ENCODE results near the gene NPAS2.

NPAS2 gene

DNA sequence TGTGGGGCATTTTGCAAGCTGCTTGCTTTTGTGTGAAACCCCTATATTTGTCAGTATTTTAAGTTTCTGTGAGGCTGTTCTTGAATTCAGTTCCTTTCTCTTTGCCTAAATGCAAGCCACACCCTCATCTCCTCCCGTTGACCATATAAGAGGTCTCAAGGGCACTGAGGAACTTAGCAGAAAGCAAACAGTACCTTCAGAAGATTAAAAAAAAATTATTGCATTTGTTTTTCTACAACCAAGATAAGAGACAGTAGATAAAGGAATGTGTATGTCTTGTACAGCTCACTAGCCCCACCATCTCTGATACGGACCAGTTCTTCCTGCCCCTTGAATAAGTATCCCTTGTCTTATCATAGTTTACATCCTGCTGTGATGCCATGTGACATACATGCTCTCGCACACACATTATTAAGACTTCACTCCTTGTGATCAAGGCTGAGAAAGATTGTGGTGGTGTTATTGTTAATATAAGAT is 64.2 kb downstream of the NPAS2 start:
- no peak for DNase-seq (ENCODE audit: low spot score)
- in situ Hi-C loops (cut with MboI; ENCODE audit: low pct_unique_long_range_greater_than_20kb, low sequenced_read_pairs, unreplicated experiment): no loop called here
- TF ChIP-seq, protein P1, sequence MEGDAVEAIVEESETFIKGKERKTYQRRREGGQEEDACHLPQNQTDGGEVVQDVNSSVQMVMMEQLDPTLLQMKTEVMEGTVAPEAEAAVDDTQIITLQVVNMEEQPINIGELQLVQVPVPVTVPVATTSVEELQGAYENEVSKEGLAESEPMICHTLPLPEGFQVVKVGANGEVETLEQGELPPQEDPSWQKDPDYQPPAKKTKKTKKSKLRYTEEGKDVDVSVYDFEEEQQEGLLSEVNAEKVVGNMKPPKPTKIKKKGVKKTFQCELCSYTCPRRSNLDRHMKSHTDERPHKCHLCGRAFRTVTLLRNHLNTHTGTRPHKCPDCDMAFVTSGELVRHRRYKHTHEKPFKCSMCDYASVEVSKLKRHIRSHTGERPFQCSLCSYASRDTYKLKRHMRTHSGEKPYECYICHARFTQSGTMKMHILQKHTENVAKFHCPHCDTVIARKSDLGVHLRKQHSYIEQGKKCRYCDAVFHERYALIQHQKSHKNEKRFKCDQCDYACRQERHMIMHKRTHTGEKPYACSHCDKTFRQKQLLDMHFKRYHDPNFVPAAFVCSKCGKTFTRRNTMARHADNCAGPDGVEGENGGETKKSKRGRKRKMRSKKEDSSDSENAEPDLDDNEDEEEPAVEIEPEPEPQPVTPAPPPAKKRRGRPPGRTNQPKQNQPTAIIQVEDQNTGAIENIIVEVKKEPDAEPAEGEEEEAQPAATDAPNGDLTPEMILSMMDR (IDR thresholded peaks at IDR 0.05; ENCODE audit: extremely low read depth, insufficient read depth, missing control alignments): no peak

DNA sequence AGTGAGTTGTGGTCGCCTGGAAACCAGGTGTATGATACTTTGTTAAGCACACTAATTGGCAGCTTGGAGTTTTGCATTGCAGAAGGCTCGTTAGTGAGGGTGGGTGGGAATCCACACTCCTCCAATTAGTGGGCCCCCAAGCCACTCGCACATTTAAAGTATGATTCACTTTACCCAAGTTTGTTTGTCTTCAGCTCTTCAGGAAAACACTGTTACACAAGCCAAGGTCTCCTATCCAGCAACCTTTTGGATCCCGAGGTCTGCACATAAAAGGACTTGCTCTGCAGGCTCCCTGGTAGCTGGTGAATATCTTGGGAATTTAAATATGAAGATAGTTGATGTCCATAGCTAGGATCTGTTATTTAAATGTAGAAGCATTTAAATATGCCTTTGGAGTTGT is 66.1 kb downstream of the NPAS2 start:
- in situ Hi-C loops (cut with MboI; ENCODE audit: low pct_unique_long_range_greater_than_20kb, low sequenced_read_pairs, unreplicated experiment): no loop called here
- DNase-seq (ENCODE audit: low spot score): no peak
- TF ChIP-seq, protein P1 (IDR thresholded peaks at IDR 0.05; ENCODE audit: extremely low read depth, insufficient read depth, missing control alignments): no peak

DNA sequence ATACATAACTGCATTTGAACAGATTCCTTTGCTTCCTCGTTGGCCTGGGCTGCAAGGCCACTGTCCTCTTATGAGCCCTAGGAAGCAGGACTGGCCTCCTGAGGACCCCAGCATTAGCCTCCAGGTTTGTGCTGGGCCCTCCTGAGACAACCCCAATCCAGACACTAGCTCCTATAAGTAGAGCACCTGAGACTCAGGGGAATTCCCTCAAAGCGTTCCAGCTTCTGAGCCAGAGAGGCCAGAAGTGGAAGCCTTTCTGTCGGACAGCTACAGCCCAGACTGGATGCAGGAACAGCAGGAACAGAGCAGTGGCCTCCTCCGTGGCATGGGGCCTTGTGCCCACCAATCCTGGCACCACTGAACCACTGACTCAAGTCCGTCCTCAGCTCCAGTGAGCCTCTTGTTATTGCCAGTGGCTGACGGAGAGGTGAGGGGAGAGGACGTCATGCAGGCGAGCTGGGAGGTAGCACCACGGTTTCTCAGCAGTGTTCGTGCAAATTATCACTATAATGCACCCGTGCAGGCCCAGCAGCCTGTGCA is 67.2 kb downstream of the NPAS2 start:
- DNase-seq (ENCODE audit: low spot score): no peak
- TF ChIP-seq, protein P1 (IDR thresholded peaks at IDR 0.05; ENCODE audit: extremely low read depth, insufficient read depth, missing control alignments): no peak
- in situ Hi-C loops (cut with MboI; ENCODE audit: low pct_unique_long_range_greater_than_20kb, low sequenced_read_pairs, unreplicated experiment): no loop called here

GRCh38 chr2:100887713-100888495 is 68.0 kb downstream of the NPAS2 start:
- no peak for DNase-seq (ENCODE audit: low spot score)
- TF ChIP-seq, protein P1 (IDR thresholded peaks at IDR 0.05; ENCODE audit: extremely low read depth, insufficient read depth, missing control alignments): no peak
- in situ Hi-C loops (cut with MboI; ENCODE audit: low pct_unique_long_range_greater_than_20kb, low sequenced_read_pairs, unreplicated experiment): no loop called here

GRCh38 chr2:100888601-100889000 is 68.7 kb downstream of the NPAS2 start:
- in situ Hi-C loops (cut with MboI; ENCODE audit: low pct_unique_long_range_greater_than_20kb, low sequenced_read_pairs, unreplicated experiment): no loop called here
- TF ChIP-seq, protein P1 (IDR thresholded peaks at IDR 0.05; ENCODE audit: extremely low read depth, insufficient read depth, missing control alignments): no peak
- DNase-seq (ENCODE audit: low spot score): no peak

DNA sequence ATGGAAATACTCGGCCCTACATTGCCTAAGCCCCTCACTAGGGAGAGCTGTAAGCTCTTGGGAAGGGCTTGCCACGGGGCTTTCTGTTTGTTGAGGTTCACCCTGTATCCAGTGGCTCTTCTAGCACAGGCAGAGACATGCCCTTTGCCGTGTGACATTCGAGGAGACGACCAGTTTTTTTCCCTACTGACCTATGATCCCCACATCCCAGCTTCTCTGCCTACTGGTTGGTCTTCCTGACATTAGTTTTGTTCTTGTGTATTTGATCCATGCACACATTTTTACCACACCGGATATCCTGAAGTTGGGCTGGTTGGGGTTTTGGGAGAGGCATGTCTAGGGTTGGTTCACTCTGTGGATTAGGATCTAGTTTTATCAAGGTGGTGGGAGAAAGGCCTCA is 69.3 kb downstream of the NPAS2 start:
- in situ Hi-C loops (cut with MboI; ENCODE audit: low pct_unique_long_range_greater_than_20kb, low sequenced_read_pairs, unreplicated experiment): no loop called here
- no peak for DNase-seq (ENCODE audit: low spot score)
- TF ChIP-seq, protein P1 (IDR thresholded peaks at IDR 0.05; ENCODE audit: extremely low read depth, insufficient read depth, missing control alignments): no peak

Measured in GM13977 (cell line).